ENCODE data around the gene MAPK6. TPM values are rescaled to one million over a fixed set of nuclear protein-coding genes. Genes with fewer than 3 reads are reported as not detected.

Gene MAPK6
- total and polyA plus RNA-seq, 10 of the 15 experiments (the other 5 are each of a cell fraction or from before 2014, with no cell fraction given) = 20.6 to 100 (median 52.6) TPM

GRCh38 chr15:52101542-52102323 lies 82.7 kb downstream of the MAPK6 start (continued):
- TF ChIP-seq, protein P1, sequence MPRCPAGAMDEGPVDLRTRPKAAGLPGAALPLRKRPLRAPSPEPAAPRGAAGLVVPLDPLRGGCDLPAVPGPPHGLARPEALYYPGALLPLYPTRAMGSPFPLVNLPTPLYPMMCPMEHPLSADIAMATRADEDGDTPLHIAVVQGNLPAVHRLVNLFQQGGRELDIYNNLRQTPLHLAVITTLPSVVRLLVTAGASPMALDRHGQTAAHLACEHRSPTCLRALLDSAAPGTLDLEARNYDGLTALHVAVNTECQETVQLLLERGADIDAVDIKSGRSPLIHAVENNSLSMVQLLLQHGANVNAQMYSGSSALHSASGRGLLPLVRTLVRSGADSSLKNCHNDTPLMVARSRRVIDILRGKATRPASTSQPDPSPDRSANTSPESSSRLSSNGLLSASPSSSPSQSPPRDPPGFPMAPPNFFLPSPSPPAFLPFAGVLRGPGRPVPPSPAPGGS (IDR thresholded peaks at IDR 0.05; ENCODE audit: borderline replicate concordance, insufficient read depth, low read depth, low read length, poor library complexity, severe bottlenecking) = no peak
- no peak for TF ChIP-seq HDAC6 (IDR thresholded peaks at IDR 0.05; ENCODE audit: unreplicated experiment)
- no peak for TF ChIP-seq KLF5 (IDR thresholded peaks at IDR 0.05; ENCODE audit: partially characterized antibody)
- TF ChIP-seq SRF (IDR thresholded peaks at IDR 0.05; ENCODE audit: low read depth in 2 of 2, low read length in 2 of 2) = no peak
- TF ChIP-seq TAF1 (IDR thresholded peaks at IDR 0.05; ENCODE audit: borderline replicate concordance, low read depth, low read length) = no peak
- no peak for TF ChIP-seq NBN (IDR thresholded peaks at IDR 0.05)
- peak; percentile 67; the same call in 1 of the 3 replicates for TF ChIP-seq POU2F2 (IDR thresholded peaks at IDR 0.05; ENCODE audit: borderline replicate concordance, low read depth, low read length)
- TF ChIP-seq NR2F1 (conservative IDR thresholded peaks at IDR 0.05) = peak; percentile 47; the same call in 1 of the 2 replicates
- TF ChIP-seq, protein P2, sequence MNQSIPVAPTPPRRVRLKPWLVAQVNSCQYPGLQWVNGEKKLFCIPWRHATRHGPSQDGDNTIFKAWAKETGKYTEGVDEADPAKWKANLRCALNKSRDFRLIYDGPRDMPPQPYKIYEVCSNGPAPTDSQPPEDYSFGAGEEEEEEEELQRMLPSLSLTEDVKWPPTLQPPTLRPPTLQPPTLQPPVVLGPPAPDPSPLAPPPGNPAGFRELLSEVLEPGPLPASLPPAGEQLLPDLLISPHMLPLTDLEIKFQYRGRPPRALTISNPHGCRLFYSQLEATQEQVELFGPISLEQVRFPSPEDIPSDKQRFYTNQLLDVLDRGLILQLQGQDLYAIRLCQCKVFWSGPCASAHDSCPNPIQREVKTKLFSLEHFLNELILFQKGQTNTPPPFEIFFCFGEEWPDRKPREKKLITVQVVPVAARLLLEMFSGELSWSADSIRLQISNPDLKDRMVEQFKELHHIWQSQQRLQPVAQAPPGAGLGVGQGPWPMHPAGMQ (IDR thresholded peaks at IDR 0.05; ENCODE audit: borderline replicate concordance) = no peak
- TF ChIP-seq, protein P3, sequence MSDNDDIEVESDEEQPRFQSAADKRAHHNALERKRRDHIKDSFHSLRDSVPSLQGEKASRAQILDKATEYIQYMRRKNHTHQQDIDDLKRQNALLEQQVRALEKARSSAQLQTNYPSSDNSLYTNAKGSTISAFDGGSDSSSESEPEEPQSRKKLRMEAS (IDR thresholded peaks at IDR 0.05; ENCODE audit: low read depth, low read length) = no peak
- TF ChIP-seq SIX5 (IDR thresholded peaks at IDR 0.05; ENCODE audit: low read depth, low read length, severe bottlenecking) = no peak
- TF ChIP-seq GABPA (IDR thresholded peaks at IDR 0.05; ENCODE audit: low read depth) = no peak
- no peak for TF ChIP-seq TBL1XR1 (IDR thresholded peaks at IDR 0.05; ENCODE audit: low read depth, low read length)
- peak; percentile 97 for TF ChIP-seq ZNF687 (IDR thresholded peaks at IDR 0.05)
- TF ChIP-seq ATF3 (IDR thresholded peaks at IDR 0.05; ENCODE audit: borderline replicate concordance, extremely low read depth, low read depth, low read length) = no peak
- peak; percentile 93 for TF ChIP-seq BCL11A (IDR thresholded peaks at IDR 0.05; ENCODE audit: low read depth, low read length)
- TF ChIP-seq KAT2A (conservative IDR thresholded peaks at IDR 0.05; ENCODE audit: control insufficient read depth, low read depth, low read length) = no peak
- TF ChIP-seq, protein P4, sequence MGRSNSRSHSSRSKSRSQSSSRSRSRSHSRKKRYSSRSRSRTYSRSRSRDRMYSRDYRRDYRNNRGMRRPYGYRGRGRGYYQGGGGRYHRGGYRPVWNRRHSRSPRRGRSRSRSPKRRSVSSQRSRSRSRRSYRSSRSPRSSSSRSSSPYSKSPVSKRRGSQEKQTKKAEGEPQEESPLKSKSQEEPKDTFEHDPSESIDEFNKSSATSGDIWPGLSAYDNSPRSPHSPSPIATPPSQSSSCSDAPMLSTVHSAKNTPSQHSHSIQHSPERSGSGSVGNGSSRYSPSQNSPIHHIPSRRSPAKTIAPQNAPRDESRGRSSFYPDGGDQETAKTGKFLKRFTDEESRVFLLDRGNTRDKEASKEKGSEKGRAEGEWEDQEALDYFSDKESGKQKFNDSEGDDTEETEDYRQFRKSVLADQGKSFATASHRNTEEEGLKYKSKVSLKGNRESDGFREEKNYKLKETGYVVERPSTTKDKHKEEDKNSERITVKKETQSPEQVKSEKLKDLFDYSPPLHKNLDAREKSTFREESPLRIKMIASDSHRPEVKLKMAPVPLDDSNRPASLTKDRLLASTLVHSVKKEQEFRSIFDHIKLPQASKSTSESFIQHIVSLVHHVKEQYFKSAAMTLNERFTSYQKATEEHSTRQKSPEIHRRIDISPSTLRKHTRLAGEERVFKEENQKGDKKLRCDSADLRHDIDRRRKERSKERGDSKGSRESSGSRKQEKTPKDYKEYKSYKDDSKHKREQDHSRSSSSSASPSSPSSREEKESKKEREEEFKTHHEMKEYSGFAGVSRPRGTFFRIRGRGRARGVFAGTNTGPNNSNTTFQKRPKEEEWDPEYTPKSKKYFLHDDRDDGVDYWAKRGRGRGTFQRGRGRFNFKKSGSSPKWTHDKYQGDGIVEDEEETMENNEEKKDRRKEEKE (IDR thresholded peaks at IDR 0.05) = no peak

All from GM12878 (cell line).